CD14-positive monocyte (primary cell): ENCODE measurements around the gene TGFBR1. TPM values are rescaled to one million over a fixed set of nuclear protein-coding genes. Genes with fewer than 3 reads are reported as not detected.
A peak's percentile ranks its signal among the peaks of the same experiment; 100 is the strongest.

Experiments
- DNase-seq, 3 donors: peaks; one replicate each; pipeline ENCODE4 v3.0.0-alpha.2; 2011 to 2022
- H2AFZ ChIP-seq: 2 replicates; pipeline ENCODE4 v1.6.0; 2012; ENCODE audit warnings: mild to moderate bottlenecking, low read depth, low read length, inconsistent platforms; ENCODE audit not compliant: insufficient read depth, poor library complexity, severe bottlenecking
- H3K27ac ChIP-seq, 2 donors: 1 replicate in 1 of 2; 2 replicates in 1 of 2; pipeline ENCODE4 v1.5.1; 2012 to 2013; ENCODE audit warnings: low read length in 2 of 2, control low read depth in 1 of 2, inconsistent platforms in 1 of 2, low read depth in 1 of 2, mild to moderate bottlenecking in 1 of 2
- H3K27me3 ChIP-seq, 2 donors: one replicate each; pipeline versions ENCODE4 v1.6.0 to v1.6.1; 2011 to 2013; ENCODE audit warnings: low read length in 2 of 2; ENCODE audit not compliant: control insufficient read depth in 2 of 2, insufficient read depth in 2 of 2
- H3K36me3 ChIP-seq, 2 donors: replicated peaks in 1 of 2; 1 replicate in 1 of 2; 2 replicates in 1 of 2; pipeline versions ENCODE4 v1.5.1 to v1.6.1; 2012 to 2013; ENCODE audit warnings: low read length in 2 of 2, control low read depth in 1 of 2, inconsistent platforms in 1 of 2, mild to moderate bottlenecking in 1 of 2; ENCODE audit not compliant: insufficient read depth in 2 of 2, control insufficient read depth in 1 of 2
- H3K4me1 ChIP-seq, 2 donors: 1 replicate in 1 of 2; 2 replicates in 1 of 2; pipeline versions ENCODE4 v1.5.1 to v1.6.1; 2012 to 2013; ENCODE audit warnings: low read length in 2 of 2, control low read depth in 1 of 2, inconsistent platforms in 1 of 2, mild to moderate bottlenecking in 1 of 2, moderate library complexity in 1 of 2; ENCODE audit not compliant: insufficient read depth in 2 of 2, control insufficient read depth in 1 of 2
- H3K4me2 ChIP-seq: replicated peaks from 2 replicates; pipeline ENCODE3; 2012; ENCODE audit warnings: low read length, moderate library complexity, mild to moderate bottlenecking; ENCODE audit not compliant: poor library complexity, severe bottlenecking; ENCODE audit errors: extremely low read depth
- H3K4me3 ChIP-seq, 3 experiments: fragments of 200-600 bp in 1 of 3; sonication (generic) in 1 of 3; replicated peaks in 1 of 3; 1 replicate in 2 of 3; 2 replicates in 1 of 3; pipeline ENCODE4 v1.5.1; 2011 to 2013; ENCODE audit warnings: low read length in 3 of 3, mild to moderate bottlenecking in 3 of 3, control low read depth in 2 of 3, low read depth in 2 of 3, inconsistent platforms in 1 of 3, moderate library complexity in 1 of 3
- H3K79me2 ChIP-seq: 2 replicates; pipeline ENCODE4 v1.6.0; 2012; ENCODE audit warnings: mild to moderate bottlenecking, control low read depth, inconsistent platforms, low read length, moderate library complexity; ENCODE audit not compliant: insufficient read depth
- H3K9ac ChIP-seq: 2 replicates; pipeline ENCODE4 v1.6.0; 2017; ENCODE audit warnings: low read length, mild to moderate bottlenecking; ENCODE audit not compliant: insufficient read depth, poor library complexity, severe bottlenecking
- H3K9me3 ChIP-seq, 2 donors: replicated peaks in 1 of 2; 1 replicate in 1 of 2; 2 replicates in 1 of 2; pipeline versions ENCODE4 v1.5.1 to v1.6.1; 2012 to 2013; ENCODE audit warnings: low read length in 2 of 2, control low read depth in 1 of 2; ENCODE audit not compliant: control insufficient read depth in 1 of 2, insufficient read depth in 1 of 2
- H4K20me1 ChIP-seq: 2 replicates; pipeline ENCODE4 v1.6.0; 2012; ENCODE audit warnings: mild to moderate bottlenecking, low read length, control low read depth, moderate library complexity; ENCODE audit not compliant: insufficient read depth
- H3K27ac Mint-ChIP-seq, 7 donors: one replicate each; pipeline ENCODE4 v1.8.0; 2020; ENCODE audit warnings: mild to moderate bottlenecking in 7 of 7, mixed read lengths in 7 of 7, moderate library complexity in 6 of 7, inconsistent platforms in 2 of 7
- H3K27me3 Mint-ChIP-seq, 3 donors: one replicate each; pipeline ENCODE4 v1.8.0; 2021 to 2022; ENCODE audit warnings: low read depth in 3 of 3, mild to moderate bottlenecking in 3 of 3, mixed read lengths in 3 of 3, moderate library complexity in 3 of 3, inconsistent platforms in 1 of 3
- H3K36me3 Mint-ChIP-seq, 2 donors: one replicate each; pipeline ENCODE4 v1.8.0; 2020; ENCODE audit warnings: mixed read lengths in 2 of 2, inconsistent platforms in 1 of 2, mild to moderate bottlenecking in 1 of 2
- H3K4me1 Mint-ChIP-seq: one replicate; pipeline ENCODE4 v1.8.0; 2020; ENCODE audit warnings: mild to moderate bottlenecking, mixed read lengths
- H3K4me3 Mint-ChIP-seq, 2 donors: one replicate each; pipeline ENCODE4 v1.8.0; 2020; ENCODE audit warnings: mild to moderate bottlenecking in 2 of 2, mixed read lengths in 2 of 2, moderate library complexity in 1 of 2
- H3K9me3 Mint-ChIP-seq, 7 donors: one replicate each; pipeline ENCODE4 v1.8.0; 2020 to 2022; ENCODE audit warnings: mixed read lengths in 7 of 7, mild to moderate bottlenecking in 6 of 7, moderate library complexity in 6 of 7, inconsistent platforms in 2 of 7
- CTCF ChIP-seq: fragments of 200-600 bp; IDR thresholded peaks from one replicate; pipeline ENCODE4 v1.8.0; 2022; ENCODE audit warnings: antibody characterized with exemption, mild to moderate bottlenecking
- WGBS: methylation state at CpG from one replicate; pipeline ENCODE4 v1.1.5; 2013; ENCODE audit warnings: missing lambda C conversion rate; ENCODE audit not compliant: insufficient coverage; 5-methylcytosine and 5-hydroxymethylcytosine counted together
- intact Hi-C, 2 donors: fragments of 100-400 bp; cut with micrococcal nuclease; formaldehyde crosslinking; loops; one replicate each; pipeline versions ENCODE4 v1.15.0 to v1.15.1; 2023
- polyA plus RNA-seq, 3 donors: library from polyadenylated mRNA; depleted of rRNA in 1 of 3; unstranded in 2 of 3; stranded (reverse) in 1 of 3; fragments of 300-500 nt in 2 of 3; fragments of >200 nt in 1 of 3; fragmentation: Illumina TruSeq in 2 of 3; gene quantifications; 1 replicate in 2 of 3; 2 replicates in 1 of 3; pipeline ENCODE4 v1.2.3, GENCODE V29; 2012 to 2021

Gene TGFBR1
- polyA plus RNA-seq, 3 donors = 10.7 to 26.8 (median 25.0) TPM

GRCh38 chr9:99071313-99072039 lies 33.4 kb upstream of the TGFBR1 start:
- TF ChIP-seq CTCF = no peak
- H3K27me3 ChIP-seq = no peaks in the 10 kb centered on the region
- no peaks in the 10 kb centered on the region for H3K36me3 Mint-ChIP-seq
- H3K27ac Mint-ChIP-seq = no peak overlapping the region
- no peaks in the 10 kb centered on the region for H4K20me1 ChIP-seq
- no peaks in the 10 kb centered on the region for H3K36me3 ChIP-seq
- peaks cover 0 to 3% (median 2%) of the 10 kb centered on the region in 3 donors for H3K27me3 Mint-ChIP-seq
- no peaks in the 10 kb centered on the region for H3K9me3 Mint-ChIP-seq
- H3K9me3 ChIP-seq = no peaks in the 10 kb centered on the region
- H3K4me1 ChIP-seq = peaks cover 0 to 3% of the 10 kb centered on the region in 2 donors
- intact Hi-C loops = no loop called here
- H3K4me1 Mint-ChIP-seq = peaks cover 15% of the 10 kb centered on the region
- H2AFZ ChIP-seq = no peak overlapping the region
- no peak overlapping the region for H3K9ac ChIP-seq
- 94% methylated on average over 9 of the region's 9 CpGs for WGBS
- H3K4me3 ChIP-seq = no peak overlapping the region
- H3K4me3 Mint-ChIP-seq = peak overlapping the region in 1 of 2 donors; percentile 38
- H3K79me2 ChIP-seq = no peaks in the 10 kb centered on the region
- H3K27ac ChIP-seq = no peak overlapping the region
- DNase-seq = peak in 1 of 3 donors; percentile 36
- no peak overlapping the region for H3K4me2 ChIP-seq

GRCh38 chr9:99072040-99072394 lies 32.9 kb upstream of the TGFBR1 start:
- Mint-ChIP-seq H3K4me1 (peaks cover 20% of the 10 kb centered on the region), H3K27me3 (peaks cover 0 to 3% (median 2%) of the 10 kb centered on the region in 3 donors), H3K27ac (peak overlapping the region in 1 of 7 donors; percentile 10), H3K9me3 (no peaks in the 10 kb centered on the region), H3K4me3 (no peak overlapping the region), H3K36me3 (no peaks in the 10 kb centered on the region)
- H3K27ac ChIP-seq = no peak overlapping the region
- H3K27me3 ChIP-seq = no peaks in the 10 kb centered on the region
- no peaks in the 10 kb centered on the region for H3K9me3 ChIP-seq
- H3K4me2 ChIP-seq = no peak overlapping the region
- WGBS = 78% methylated on average over 3 of the region's 6 CpGs
- H3K4me1 ChIP-seq = peaks cover 3 to 9% of the 10 kb centered on the region in 2 donors
- DNase-seq = peak in 1 of 3 donors; percentile 23
- H3K79me2 ChIP-seq = no peaks in the 10 kb centered on the region
- no peak overlapping the region for H3K4me3 ChIP-seq
- TF ChIP-seq CTCF = no peak
- no peaks in the 10 kb centered on the region for H4K20me1 ChIP-seq
- H2AFZ ChIP-seq = no peak overlapping the region
- intact Hi-C loops = no loop called here
- no peaks in the 10 kb centered on the region for H3K36me3 ChIP-seq
- H3K9ac ChIP-seq = no peak overlapping the region
